ENCODE measurements around the gene CDHR1. TPM values are rescaled to one million over a fixed set of nuclear protein-coding genes. Genes with fewer than 3 reads are reported as not detected.

The CDHR1 gene
- polyA plus RNA-seq, 1 of the 3 experiments (the other 2 are of a cell fraction): 0.02 TPM

- POLR2A ChIA-PET: no interaction called here
- CTCF ChIA-PET: no interaction called here
- no peak for TF ChIP-seq PBX3 (IDR thresholded peaks at IDR 0.05)
- no peak for TF ChIP-seq FOSL2 (IDR thresholded peaks at IDR 0.05; ENCODE audit: borderline replicate concordance, low read depth)
- TF ChIP-seq FOXM1 (IDR thresholded peaks at IDR 0.05; ENCODE audit: low read depth): no peak
- no peak for TF ChIP-seq POLR2AphosphoS5 (IDR thresholded peaks at IDR 0.05; ENCODE audit: low read depth, low read length)
- no peak for TF ChIP-seq NFIC (IDR thresholded peaks at IDR 0.05; ENCODE audit: borderline replicate concordance)
- no peak for TF ChIP-seq SMC3 (IDR thresholded peaks at IDR 0.05; ENCODE audit: low read depth, low read length)
- no peak for TF ChIP-seq CHD2 (IDR thresholded peaks at IDR 0.05; ENCODE audit: low read length, partially characterized antibody)
- TF ChIP-seq MEF2A (IDR thresholded peaks at IDR 0.05; ENCODE audit: borderline replicate concordance, low read depth): no peak
- no peak for TF ChIP-seq YY1 (IDR thresholded peaks at IDR 0.05; ENCODE audit: low read depth)
- TF ChIP-seq RXRA (IDR thresholded peaks at IDR 0.05; ENCODE audit: borderline replicate concordance, low read depth): no peak
- no peak for TF ChIP-seq USF1 (IDR thresholded peaks at IDR 0.05; ENCODE audit: borderline replicate concordance, low read depth)
- no peak for TF ChIP-seq NRF1 (IDR thresholded peaks at IDR 0.05; ENCODE audit: low read depth, low read length)
- no peak for TF ChIP-seq MAX (IDR thresholded peaks at IDR 0.05; ENCODE audit: low read depth)
- TF ChIP-seq TAF1 (IDR thresholded peaks at IDR 0.05; ENCODE audit: borderline replicate concordance, low read depth, low read length): no peak
- TF ChIP-seq JUND (IDR thresholded peaks at IDR 0.05): no peak
Observed at GRCh38 chr10:84175436-84175835, 18.9 kb upstream of the CDHR1 start.

GRCh38 chr10:84176351-84176750 is 18.0 kb upstream of the CDHR1 start:
- no peak overlapping the region for H3K4me2 ChIP-seq
- H3K27me3 ChIP-seq (ENCODE audit: insufficient read depth): no peaks in the 10 kb centered on the region
- no peak for DNase-seq
- H3K36me3 ChIP-seq (replicated peaks in 1 of 2; ENCODE audit: control insufficient read depth in 1 of 2, insufficient read depth in 2 of 2, low read length in 1 of 2): no peaks in the 10 kb centered on the region
- WGBS (ENCODE audit: low lambda C conversion rate): 12% methylated on average over 2 of the region's 4 CpGs
- H3K9me2 ChIP-seq: no peaks in the 10 kb centered on the region
- H3K79me2 ChIP-seq (ENCODE audit: insufficient read depth): no peaks in the 10 kb centered on the region
- no peak overlapping the region for H3K9ac ChIP-seq
- CTCF ChIA-PET: no interaction called here
- H2AFZ ChIP-seq (ENCODE audit: low read depth): no peak overlapping the region
- no peak for TF ChIP-seq SMC3 (IDR thresholded peaks at IDR 0.05; ENCODE audit: low read depth, low read length)
- TF ChIP-seq FOXM1 (IDR thresholded peaks at IDR 0.05; ENCODE audit: low read depth): no peak
- TF ChIP-seq GABPA (IDR thresholded peaks at IDR 0.05; ENCODE audit: low read depth): no peak
- no peak for TF ChIP-seq ELF1 (IDR thresholded peaks at IDR 0.05)
- no peak for TF ChIP-seq RXRA (IDR thresholded peaks at IDR 0.05; ENCODE audit: borderline replicate concordance, low read depth)
- TF ChIP-seq REST (IDR thresholded peaks at IDR 0.05; ENCODE audit: low read depth, low read length): no peak
- no peak for TF ChIP-seq TCF12 (IDR thresholded peaks at IDR 0.05)
- TF ChIP-seq EZH2phosphoT487 (IDR thresholded peaks at IDR 0.05; ENCODE audit: borderline replicate concordance, low read depth): no peak
- POLR2A ChIA-PET: no interaction called here
- peaks cover 0 to 8% of the 10 kb centered on the region in 2 experiments; a peak in 1 of 4 replicates for H3K4me1 ChIP-seq (ENCODE audit: control insufficient read depth in 1 of 2, insufficient read depth in 2 of 2, low read depth in 1 of 2, low read length in 1 of 2)
- no peaks in the 10 kb centered on the region for H3F3A ChIP-seq (replicated peaks; ENCODE audit: insufficient read depth)
- H3K9me3 ChIP-seq: no peaks in the 10 kb centered on the region
- no peak overlapping the region for H3K27ac ChIP-seq (ENCODE audit: low read depth in 2 of 2, low read length in 1 of 2)
- no peaks in the 10 kb centered on the region for H4K20me1 ChIP-seq (ENCODE audit: insufficient read depth)
- no peak overlapping the region for H3K4me3 ChIP-seq (ENCODE audit: low read depth in 2 of 2, low read length in 1 of 2)

More at GRCh38 chr10:84175436-84175835, 18.9 kb upstream of the CDHR1 start:
- Histone ChIP-seq H3K4me3 (ENCODE audit: low read depth in 2 of 2, low read length in 1 of 2) (no peak overlapping the region), H3K9ac (no peak overlapping the region), H3F3A (replicated peaks; ENCODE audit: insufficient read depth) (no peaks in the 10 kb centered on the region), H2AFZ (ENCODE audit: low read depth) (no peak overlapping the region), H3K4me1 (ENCODE audit: control insufficient read depth in 1 of 2, insufficient read depth in 2 of 2, low read depth in 1 of 2, low read length in 1 of 2) (peaks cover 0 to 8% of the 10 kb centered on the region in 2 experiments; a peak in 1 of 4 replicates), H3K9me3 (no peaks in the 10 kb centered on the region), H4K20me1 (ENCODE audit: insufficient read depth) (no peaks in the 10 kb centered on the region), H3K9me2 (no peaks in the 10 kb centered on the region), H3K27ac (ENCODE audit: low read depth in 2 of 2, low read length in 1 of 2) (no peak overlapping the region), H3K79me2 (ENCODE audit: insufficient read depth) (no peaks in the 10 kb centered on the region), H3K27me3 (ENCODE audit: insufficient read depth) (no peaks in the 10 kb centered on the region), H3K4me2 (no peak overlapping the region), H3K36me3 (replicated peaks in 1 of 2; ENCODE audit: control insufficient read depth in 1 of 2, insufficient read depth in 2 of 2, low read length in 1 of 2) (no peaks in the 10 kb centered on the region)
- no peak for DNase-seq
- WGBS (ENCODE audit: low lambda C conversion rate): 60% methylated on average over 6 of the region's 6 CpGs

Measured in SK-N-SH (cell line).